ENCODE results near the gene PSMD4.

GRCh38 chr1:151211972-151212705 lies 42.4 kb upstream of the PSMD4 start:
- TF ChIP-seq, protein P1, sequence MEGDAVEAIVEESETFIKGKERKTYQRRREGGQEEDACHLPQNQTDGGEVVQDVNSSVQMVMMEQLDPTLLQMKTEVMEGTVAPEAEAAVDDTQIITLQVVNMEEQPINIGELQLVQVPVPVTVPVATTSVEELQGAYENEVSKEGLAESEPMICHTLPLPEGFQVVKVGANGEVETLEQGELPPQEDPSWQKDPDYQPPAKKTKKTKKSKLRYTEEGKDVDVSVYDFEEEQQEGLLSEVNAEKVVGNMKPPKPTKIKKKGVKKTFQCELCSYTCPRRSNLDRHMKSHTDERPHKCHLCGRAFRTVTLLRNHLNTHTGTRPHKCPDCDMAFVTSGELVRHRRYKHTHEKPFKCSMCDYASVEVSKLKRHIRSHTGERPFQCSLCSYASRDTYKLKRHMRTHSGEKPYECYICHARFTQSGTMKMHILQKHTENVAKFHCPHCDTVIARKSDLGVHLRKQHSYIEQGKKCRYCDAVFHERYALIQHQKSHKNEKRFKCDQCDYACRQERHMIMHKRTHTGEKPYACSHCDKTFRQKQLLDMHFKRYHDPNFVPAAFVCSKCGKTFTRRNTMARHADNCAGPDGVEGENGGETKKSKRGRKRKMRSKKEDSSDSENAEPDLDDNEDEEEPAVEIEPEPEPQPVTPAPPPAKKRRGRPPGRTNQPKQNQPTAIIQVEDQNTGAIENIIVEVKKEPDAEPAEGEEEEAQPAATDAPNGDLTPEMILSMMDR (conservative IDR thresholded peaks at IDR 0.05; ENCODE audit: low read length) = no peak
- no peak for TF ChIP-seq EZH2phosphoT487 (IDR thresholded peaks at IDR 0.05; ENCODE audit: borderline replicate concordance)

All from Loucy (cell line).